Thoracic aorta (tissue), 2 donors: ENCODE data around the gene GLS2. TPM values are rescaled to one million over a fixed set of nuclear protein-coding genes. Genes with fewer than 3 reads are reported as not detected.

Experiments used
- ATAC-seq: fragments of 150-250 bp; one replicate; pipeline ENCODE4 v1.8.0; 2017; ENCODE audit warnings: low read depth; ENCODE audit not compliant: insufficient number of reproducible peaks, low FRiP score
- DNase-seq: peaks from one replicate; pipeline ENCODE4 v3.0.0-alpha.2; 2020; ENCODE audit warnings: low spot score
- H3K27ac ChIP-seq, 2 donors: fragments of 200-600 bp; sonication (generic); 1 replicate in 1 of 2; 2 replicates in 1 of 2; pipeline ENCODE4 v1.5.1; 2016; ENCODE audit warnings: mild to moderate bottlenecking in 2 of 2, moderate library complexity in 2 of 2
- H3K27me3 ChIP-seq: fragments of 200-600 bp; sonication (generic); replicated peaks from 2 replicates; pipeline ENCODE4 v1.6.0; 2016; ENCODE audit warnings: mild to moderate bottlenecking; ENCODE audit not compliant: insufficient read depth
- H3K36me3 ChIP-seq: fragments of 200-600 bp; sonication (generic); one replicate; pipeline ENCODE4 v1.5.1; 2016
- H3K4me1 ChIP-seq, 2 donors: fragments of 200-600 bp; sonication (generic); 1 replicate in 1 of 2; 2 replicates in 1 of 2; pipeline versions ENCODE4 v1.5.1 to v1.6.0; 2016; ENCODE audit warnings: low read depth in 2 of 2, mild to moderate bottlenecking in 1 of 2; ENCODE audit not compliant: control insufficient read depth in 1 of 2
- H3K4me3 ChIP-seq: fragments of 200-600 bp; sonication (generic); 2 replicates; pipeline ENCODE4 v1.5.1; 2016; ENCODE audit warnings: mild to moderate bottlenecking
- H3K9me3 ChIP-seq: fragments of 200-600 bp; sonication (generic); 2 replicates; pipeline ENCODE4 v1.5.1; 2016
- CTCF ChIP-seq: fragments of 200-600 bp; sonication (generic); IDR thresholded peaks from one replicate; pipeline ENCODE4 v1.5.1; 2019; ENCODE audit warnings: antibody characterized with exemption
- total RNA-seq, 2 donors: library from RNA; depleted of rRNA; stranded (reverse); fragments of >200 nt; gene quantifications; one replicate each; pipeline versions ENCODE4 v1.1.0 to v1.2.3, GENCODE V29; 2016

Gene GLS2
- total RNA-seq, 2 donors from 2014 or later, result 0.85 TPM; not detected in 1

- no peak for ATAC-seq
- Histone ChIP-seq H3K4me3 (no peak overlapping the region), H3K27ac (peak overlapping the region; percentile 14 to 20), H3K9me3 (no peaks in the 10 kb centered on the region), H3K27me3 (no peaks in the 10 kb centered on the region), H3K36me3 (no peaks in the 10 kb centered on the region), H3K4me1 (peaks cover 16 to 47% of the 10 kb centered on the region in 2 donors)
- TF ChIP-seq CTCF, result no peak
- no peak for DNase-seq
Measured at GRCh38 chr12:56528846-56529245, 40.9 kb upstream of the GLS2 start.

GRCh38 chr12:56522411-56523193 is 34.6 kb upstream of the GLS2 start:
- DNase-seq (no peak), ATAC-seq (no peak)
- Histone ChIP-seq H3K27ac (peak overlapping the region; percentile 68 to 92), H3K27me3 (no peaks in the 10 kb centered on the region), H3K36me3 (no peaks in the 10 kb centered on the region), H3K9me3 (no peaks in the 10 kb centered on the region), H3K4me3 (peak overlapping the region; percentile 79), H3K4me1 (peaks cover 33 to 57% of the 10 kb centered on the region in 2 donors)
- no peak for TF ChIP-seq CTCF

- Histone ChIP-seq H3K4me1 (peaks cover 33 to 49% of the 10 kb centered on the region in 2 donors), H3K4me3 (peak within 1 kb of the TSS; percentile 79), H3K27ac (peak within 1 kb of the TSS; percentile 68 to 92), H3K36me3 (no peaks in the 10 kb centered on the region), H3K9me3 (no peaks in the 10 kb centered on the region), H3K27me3 (no peaks in the 10 kb centered on the region)
- DNase-seq (peak; percentile 66), ATAC-seq (peak; percentile 97)
- TF ChIP-seq CTCF, result no peak
Measured at GRCh38 chr12:56521590-56522371, 33.8 kb upstream of the GLS2 start, which contains the start of gene RBMS2. RBMS2 (plus strand) TSS chr12:56521820; CDS start chr12:56522024, 204 bp downstream.

GRCh38 chr12:56521209-56521589 is 33.2 kb upstream of the GLS2 start:
- TF ChIP-seq CTCF, result no peak
- Histone ChIP-seq H3K4me1 (peaks cover 32 to 48% of the 10 kb centered on the region in 2 donors), H3K4me3 (peak overlapping the region; percentile 79), H3K36me3 (no peaks in the 10 kb centered on the region), H3K27ac (peak overlapping the region; percentile 68 to 92), H3K9me3 (no peaks in the 10 kb centered on the region), H3K27me3 (no peaks in the 10 kb centered on the region)
- no peak for ATAC-seq
- no peak for DNase-seq

GRCh38 chr12:56520506-56520905 is 32.5 kb upstream of the GLS2 start:
- DNase-seq, result no peak
- no peak for TF ChIP-seq CTCF
- H3K27ac ChIP-seq, result peak overlapping the region; percentile 68 to 92
- peaks cover 25 to 42% of the 10 kb centered on the region in 2 donors for H3K4me1 ChIP-seq
- H3K27me3 ChIP-seq, result no peaks in the 10 kb centered on the region
- no peaks in the 10 kb centered on the region for H3K9me3 ChIP-seq
- H3K36me3 ChIP-seq, result no peaks in the 10 kb centered on the region
- peak overlapping the region; percentile 79 for H3K4me3 ChIP-seq
- ATAC-seq, result no peak
